Heart left ventricle (tissue), 16 donors: Measurements from ENCODE around the gene PRKCA. TPM values are rescaled to one million over a fixed set of nuclear protein-coding genes. Genes with fewer than 3 reads are reported as not detected.
"Not testable (repeated sequence)": the region's sequence is repeated elsewhere in the genome, so short reads cannot be mapped to it uniquely, and the experiment has no call there.

Experiments used
- ATAC-seq, 4 donors: fragments of 200-7000 bp; cut with Tn5 transposase; one replicate each; pipeline ENCODE4 v1.9.1; 2020 to 2022; ENCODE audit warnings: moderate library complexity in 4 of 4, mild to moderate bottlenecking in 3 of 4, moderate number of reproducible peaks in 1 of 4
- DNase-seq, 5 donors: peaks; one replicate each; pipeline ENCODE4 v3.0.0-alpha.2; 2020
- H3K27ac ChIP-seq, 12 donors: fragments of 200-600 bp; sonication (generic) in 4 of 12; one replicate each; pipeline versions ENCODE4 v1.5.0 to v1.8.0; 2016 to 2022; ENCODE audit warnings: mild to moderate bottlenecking in 2 of 12
- H3K27me3 ChIP-seq, 9 donors: fragments of 200-600 bp; sonication (generic) in 2 of 9; one replicate each; pipeline versions ENCODE4 v1.5.1 to v1.8.0; 2016 to 2022; ENCODE audit warnings: mild to moderate bottlenecking in 3 of 9
- H3K36me3 ChIP-seq, 9 donors: fragments of 200-600 bp; sonication (generic) in 2 of 9; one replicate each; pipeline versions ENCODE4 v1.5.0 to v1.8.0; 2018 to 2022; ENCODE audit warnings: mild to moderate bottlenecking in 2 of 9
- H3K4me1 ChIP-seq, 12 donors: fragments of 200-600 bp; sonication (generic) in 4 of 12; one replicate each; pipeline versions ENCODE4 v1.5.0 to v1.8.0; 2016 to 2022; ENCODE audit warnings: mild to moderate bottlenecking in 3 of 12
- H3K4me3 ChIP-seq, 12 donors: fragments of 200-600 bp; sonication (generic) in 4 of 12; one replicate each; pipeline versions ENCODE4 v1.5.0 to v1.8.0; 2017 to 2022; ENCODE audit warnings: mild to moderate bottlenecking in 9 of 12, moderate library complexity in 4 of 12
- H3K9me3 ChIP-seq, 12 donors: fragments of 200-600 bp; sonication (generic) in 4 of 12; one replicate each; pipeline versions ENCODE4 v1.5.0 to v1.8.0; 2016 to 2022; ENCODE audit warnings: mild to moderate bottlenecking in 1 of 12
- CTCF ChIP-seq, 12 donors: fragments of 200-600 bp; sonication (generic) in 4 of 12; IDR thresholded peaks; one replicate each; pipeline versions ENCODE4 v1.5.0 to v1.8.0; 2018 to 2022; ENCODE audit warnings: antibody characterized with exemption in 12 of 12, mild to moderate bottlenecking in 5 of 12
- POLR2A ChIP-seq, 2 donors: fragments of 450-650 bp; IDR thresholded peaks; one replicate each; pipeline ENCODE4 v1.6.1; 2017; ENCODE audit warnings: antibody characterized with exemption in 2 of 2, mild to moderate bottlenecking in 2 of 2, moderate library complexity in 2 of 2
- WGBS, 4 donors: extraction: QIAGEN DNeasy Blood & Tissue Kit in 2 of 4; methylation state at CpG; one replicate each; pipeline versions ENCODE4 v1.1.5 to v1.1.7; 2013 to 2018; 5-methylcytosine and 5-hydroxymethylcytosine counted together
- intact Hi-C, 10 donors: fragments of 100-400 bp; cut with DNase I; formaldehyde crosslinking; loops; one replicate each; pipeline versions ENCODE4 v1.11.1 to v1.14.2; 2022
- polyA plus RNA-seq, 2 donors: library from polyadenylated mRNA; stranded (reverse); fragments of 200-250 nt; gene quantifications; one replicate each; pipeline ENCODE4 v1.2.3, GENCODE V29; 2013
- total RNA-seq, 9 donors: library from RNA; depleted of rRNA in 2 of 9; stranded (reverse); fragments of >200 nt in 2 of 9; fragmentation: NEBNext Ultra II Directional in 3 of 9; extraction: Animal tissue kit (Norgen Biotek cat#: 25700) in 3 of 9; gene quantifications; one replicate each; pipeline versions ENCODE4 v1.1.0 to v1.2.4, GENCODE V29; 2016 to 2023
- donor health status: ischemic (EF 13 %, LVEDD 7.1; RV severe dilation, severe dysfunction).
- donor health status: healthy with polysubstance abuse.
- donor health status: DM: no; HTN: yes; CAD: no.
- donor health status: DM: no; HTN: no; CAD: no.
- donor health status: ischemic (EF 25% LVEDD 6.9; RV normal size, moderate dysfunction).
- donor health status: ischemic (EF 25% LVEDD 5.7; RV mildly dilated, moderate dysfunction).
- donor health status: healthy.
- donor health status: DM: yes; HTN: yes; CAD: no.
- donor health status: ischemic (EF 35%, LVEDD 5.7; RV mildly dilated, moderate dysfunction).
- donor health status: nonischemic (EF 11% LVEDD 7.7; RV severe dilation, severe dysfunction).
- donor health status: DM: yes; HTN: yes; CAD: no.
- donor health status: PGD.
- donor health status: ischemic (EF 29% LVEDD 5.4; RV normal size, mild dysfunction).
- donor health status: nonischemic (EF 23%, LVEDD 6.1; RV moderate dilation, normal function).

PRKCA gene
- total and polyA plus RNA-seq, 11 donors, result 3.4 to 26.8 (median 11.4) TPM

DNA sequence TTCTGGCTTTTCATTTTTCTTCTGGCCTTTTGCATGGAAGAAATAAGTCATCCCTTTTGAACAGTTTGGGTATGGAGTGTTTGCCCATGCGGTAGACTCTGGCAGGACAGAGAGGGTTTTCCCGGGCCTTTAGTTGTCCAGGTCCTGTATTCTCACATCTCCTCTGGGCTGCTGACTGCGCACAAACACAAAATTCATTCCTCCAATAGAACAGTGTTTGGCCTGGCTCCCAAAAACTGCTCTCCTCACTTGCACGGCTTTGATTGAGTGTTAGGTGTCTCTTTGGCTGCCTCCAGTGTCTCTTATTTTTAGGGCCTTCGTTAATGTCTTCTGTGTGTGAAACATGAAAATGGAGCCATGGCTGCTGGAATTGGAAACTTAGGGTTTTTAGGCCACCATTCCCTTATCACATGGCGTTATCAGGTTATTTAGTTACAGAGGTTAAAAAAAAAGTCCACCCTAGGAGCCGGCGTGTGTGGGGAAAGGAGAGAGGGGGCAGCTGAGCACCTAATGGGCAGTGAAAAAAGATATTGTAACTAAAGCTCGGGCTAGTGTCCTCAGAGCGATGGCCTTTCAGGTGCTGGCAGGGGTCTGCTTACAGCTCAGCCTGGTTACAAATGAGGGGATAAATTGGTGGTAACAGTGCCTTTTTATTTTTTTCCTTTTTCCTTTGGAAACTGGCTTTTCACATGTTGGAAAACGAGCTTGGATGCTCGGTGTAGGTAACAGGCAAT, 47.3 kb downstream of the PRKCA start:
- H3K27ac ChIP-seq, result peak overlapping the region in 4 of 12 donors; percentile 11 to 35 (median 26)
- TF ChIP-seq POLR2A (IDR thresholded peaks at IDR 0.05) (no peak), CTCF (IDR thresholded peaks at IDR 0.05) (no peak)
- no peaks in the 10 kb centered on the region for H3K9me3 ChIP-seq
- H3K4me1 ChIP-seq, result peaks cover 0 to 34% (median 16%) of the 10 kb centered on the region in 12 donors
- no peaks in the 10 kb centered on the region for H3K27me3 ChIP-seq
- WGBS, 4 donors, result 62 to 70% (median 66%) methylated on average over 12 of the region's 12 CpGs
- no peaks in the 10 kb centered on the region for H3K36me3 ChIP-seq
- no peak overlapping the region for H3K4me3 ChIP-seq
- intact Hi-C loops, result loop anchor here in 2 of 10 donors (5.0 to 10.0 kb wide), 2 partner anchors 42 to 55 kb away; no protein-coding TSS in a partner anchor
- DNase-seq (peak in 2 of 5 donors; percentile 15 to 26), ATAC-seq (peak; percentile 10 to 52 (median 35))

DNA sequence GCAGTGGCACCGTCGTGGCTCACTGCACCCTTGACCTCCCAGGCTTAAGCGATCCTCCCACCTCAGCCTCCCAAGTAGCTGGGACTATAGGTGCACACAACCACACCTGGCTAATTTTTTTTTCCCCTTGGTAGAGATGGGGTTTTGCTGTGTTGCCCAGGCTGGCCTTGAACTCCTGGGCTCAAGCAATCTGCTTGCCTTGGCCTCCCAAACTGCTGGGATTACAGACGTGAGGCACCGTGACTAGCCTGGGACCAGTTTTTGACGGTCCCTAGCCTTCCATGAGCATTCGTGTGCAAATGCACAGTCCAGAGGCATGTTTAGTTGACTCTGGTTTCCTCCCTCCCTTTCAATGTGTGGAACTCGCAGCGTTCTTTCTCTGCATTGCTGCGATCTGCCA, 48.2 kb downstream of the PRKCA start:
- H3K9me3 ChIP-seq, H3K4me3 ChIP-seq, H3K27me3 ChIP-seq, H3K27ac ChIP-seq, ATAC-seq, H3K36me3 ChIP-seq, DNase-seq: not testable (repeated sequence)
- intact Hi-C loops, result loop anchor here in 1 of 10 donors (10.0 kb wide), 1 partner anchor 54 kb away; no protein-coding TSS in a partner anchor
- 84 to 94% (median 92%) methylated on average over 10 of the region's 10 CpGs for WGBS, 4 donors
- peaks cover 0 to 29% (median 14%) of the 10 kb centered on the region in 12 donors for H3K4me1 ChIP-seq

DNA sequence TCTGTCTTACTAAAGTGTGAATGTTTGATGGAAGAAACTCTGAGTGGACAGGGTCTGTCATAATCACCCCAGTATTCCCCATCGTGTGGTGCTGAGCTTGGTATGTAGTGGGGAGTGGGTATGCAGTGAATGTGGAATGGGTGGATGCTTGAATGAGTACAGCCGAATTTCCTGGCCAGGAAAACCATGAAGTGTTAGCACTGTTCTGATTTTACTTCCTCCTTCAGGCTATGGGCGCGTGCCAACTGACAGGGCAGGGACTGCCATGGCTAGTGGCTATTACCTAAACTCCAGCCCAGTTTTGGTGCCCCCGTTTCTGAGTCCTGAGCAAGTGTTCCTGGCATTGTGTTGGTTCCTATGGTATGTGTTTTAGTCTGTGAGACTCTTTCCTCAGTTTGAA, 48.6 kb downstream of the PRKCA start:
- 70 to 85% (median 81%) methylated on average over 5 of the region's 5 CpGs for WGBS, 4 donors
- H3K27ac ChIP-seq, result no peak overlapping the region
- H3K36me3 ChIP-seq, result no peaks in the 10 kb centered on the region
- no peak for TF ChIP-seq POLR2A (IDR thresholded peaks at IDR 0.05)
- TF ChIP-seq CTCF (IDR thresholded peaks at IDR 0.05), result no peak
- no peaks in the 10 kb centered on the region for H3K9me3 ChIP-seq
- peak in 3 of 5 donors; percentile 27 to 44 (median 30) for DNase-seq
- intact Hi-C loops, result loop anchor here in 1 of 10 donors (10.0 kb wide), 1 partner anchor 54 kb away; no protein-coding TSS in a partner anchor
- H3K4me1 ChIP-seq, result peaks cover 0 to 29% (median 13%) of the 10 kb centered on the region in 12 donors
- no peak overlapping the region for H3K4me3 ChIP-seq
- peak in 2 of 4 donors; percentile 25 to 31 for ATAC-seq
- no peaks in the 10 kb centered on the region for H3K27me3 ChIP-seq

GRCh38 chr17:66351701-66352100, 49.3 kb downstream of the PRKCA start:
- Histone ChIP-seq H3K4me1 (peaks cover 0 to 29% (median 13%) of the 10 kb centered on the region in 12 donors), H3K27me3 (no peaks in the 10 kb centered on the region), H3K27ac (no peak overlapping the region), H3K9me3 (no peaks in the 10 kb centered on the region), H3K36me3 (no peaks in the 10 kb centered on the region), H3K4me3 (no peak overlapping the region)
- no peak for TF ChIP-seq CTCF (IDR thresholded peaks at IDR 0.05)
- TF ChIP-seq POLR2A (IDR thresholded peaks at IDR 0.05), result no peak
- no peak for ATAC-seq
- DNase-seq, result no peak
- intact Hi-C loops, result loop anchor here in 1 of 10 donors (10.0 kb wide), 1 partner anchor 53 kb away; no protein-coding TSS in a partner anchor
- 89 to 94% (median 92%) methylated on average over 6 of the region's 6 CpGs for WGBS, 4 donors
